Brain microvascular endothelial cell (primary cell): ENCODE measurements around the gene GPR141.

ENCODE experiments used
- DNase-seq: peaks from one replicate; pipeline ENCODE4 v3.0.0-alpha.2; 2020
- H3K27ac ChIP-seq: fragments of 250-450 bp; sonication (Bioruptor Pico); 2 replicates; pipeline ENCODE4 v1.5.1; 2020; ENCODE audit warnings: mild to moderate bottlenecking, moderate library complexity
- H3K27me3 ChIP-seq: fragments of 250-450 bp; sonication (Bioruptor Pico); replicated peaks from 2 replicates; pipeline ENCODE4 v1.5.1; 2020; ENCODE audit warnings: mild to moderate bottlenecking
- H3K36me3 ChIP-seq: fragments of 250-450 bp; sonication (Bioruptor Pico); replicated peaks from 2 replicates; pipeline ENCODE4 v1.5.1; 2020; ENCODE audit warnings: mild to moderate bottlenecking
- H3K4me3 ChIP-seq: 2 replicates; pipeline ENCODE4 v1.5.1; 2011; ENCODE audit warnings: low read depth, mild to moderate bottlenecking, control low read depth, low read length, moderate library complexity
- CTCF ChIP-seq: IDR thresholded peaks from 2 replicates; pipeline ENCODE4 v1.5.1; 2011; ENCODE audit warnings: low read depth, mild to moderate bottlenecking, moderate library complexity, low read length, control low read depth, inconsistent platforms; ENCODE audit errors: missing control alignments
- in situ Hi-C: cut with HindIII; loops from 2 replicates; pipeline ENCODE4 v1.10.0; 2017; ENCODE audit warnings: low sequenced_read_pairs, low pct_ligation_motif_present

The GPR141 gene

DNA sequence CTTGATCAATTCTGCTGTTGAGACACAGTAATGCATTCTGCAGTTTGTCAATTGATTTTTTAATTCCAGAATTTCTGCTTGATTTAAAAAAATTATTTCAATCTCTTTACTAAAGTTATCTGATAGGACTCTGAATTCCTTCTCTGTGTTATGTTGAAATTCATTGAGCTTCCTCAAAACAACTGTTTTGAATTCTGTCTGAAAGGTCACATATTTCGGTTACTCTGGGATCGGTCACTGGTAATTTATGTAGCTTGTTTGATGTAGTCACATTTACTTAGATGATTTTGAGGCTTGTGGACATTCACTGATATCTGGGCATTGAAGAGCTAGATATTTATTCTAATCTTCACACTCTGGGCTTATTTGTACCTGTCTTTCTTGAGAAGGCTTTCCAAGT, 97.6 kb downstream of the GPR141 start:
- no peak overlapping the region for H3K27ac ChIP-seq

DNA sequence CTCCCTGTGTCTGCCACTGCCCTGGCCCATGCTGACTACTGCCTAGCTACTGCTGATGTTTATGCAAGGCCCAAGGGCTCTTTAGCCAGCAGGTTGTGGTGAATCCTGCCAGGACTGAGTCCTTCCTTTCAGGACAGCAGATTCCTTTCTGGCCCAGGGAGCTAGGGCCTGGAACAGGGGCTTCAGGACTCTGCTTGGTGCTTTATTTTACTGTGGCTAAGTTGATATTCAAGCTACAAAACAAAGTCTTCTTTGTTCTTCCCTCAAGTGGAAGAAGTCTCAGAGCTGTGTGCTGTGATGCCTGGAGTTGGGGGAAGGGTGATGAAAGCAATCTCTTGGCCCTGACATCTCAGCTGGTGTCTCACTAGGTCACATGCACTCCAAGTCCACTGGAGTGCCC, 98.6 kb downstream of the GPR141 start:
- no peak overlapping the region for H3K4me3 ChIP-seq
- H3K27ac ChIP-seq: no peak overlapping the region
- in situ Hi-C loops: no loop called here
- no peak for TF ChIP-seq CTCF
- no peaks in the 10 kb centered on the region for H3K36me3 ChIP-seq
- no peak for DNase-seq
- H3K27me3 ChIP-seq: no peaks in the 10 kb centered on the region

More for the DNA sequence above, 97.6 kb downstream of the GPR141 start:
- no peak for TF ChIP-seq CTCF
- in situ Hi-C loops: no loop called here
- H3K27me3 ChIP-seq: no peaks in the 10 kb centered on the region
- no peak for DNase-seq
- no peak overlapping the region for H3K4me3 ChIP-seq
- H3K36me3 ChIP-seq: no peaks in the 10 kb centered on the region

GRCh38 chr7:37784015-37784414, 100.4 kb downstream of the GPR141 start:
- no peak for TF ChIP-seq CTCF
- Histone ChIP-seq H3K36me3 (no peaks in the 10 kb centered on the region), H3K27me3 (no peaks in the 10 kb centered on the region), H3K4me3 (no peak overlapping the region), H3K27ac (no peak overlapping the region)
- no peak for DNase-seq
- in situ Hi-C loops: no loop called here

GRCh38 chr7:37786741-37787569, 103.4 kb downstream of the GPR141 start:
- Histone ChIP-seq H3K36me3 (no peaks in the 10 kb centered on the region), H3K27me3 (no peaks in the 10 kb centered on the region), H3K27ac (no peak overlapping the region), H3K4me3 (no peak overlapping the region)
- DNase-seq: no peak
- in situ Hi-C loops: no loop called here
- TF ChIP-seq CTCF: no peak
